Stomach (tissue), 9 donors: Measurements from ENCODE around the gene RPIA. TPM values are rescaled to one million over a fixed set of nuclear protein-coding genes. Genes with fewer than 3 reads are reported as not detected.

Experiments
- DNase-seq, 2 donors: peaks; one replicate each; pipeline versions ENCODE4 v3.0.0 to v3.0.0-alpha.2; 2013 to 2019
- H3K27ac ChIP-seq, 5 donors: fragments of 200-600 bp in 4 of 5; sonication (generic) in 4 of 5; one replicate each; pipeline ENCODE4 v1.5.1; 2013 to 2019; ENCODE audit warnings: mild to moderate bottlenecking in 1 of 5, moderate library complexity in 1 of 5
- H3K27me3 ChIP-seq, 3 donors: fragments of 200-600 bp; sonication (generic); one replicate each; pipeline ENCODE4 v1.5.1; 2017 to 2019; ENCODE audit warnings: mixed run types in 1 of 3
- H3K36me3 ChIP-seq, 4 donors: fragments of 200-600 bp; sonication (generic); 1 replicate in 3 of 4; 2 replicates in 1 of 4; pipeline ENCODE4 v1.5.1; 2016 to 2019
- H3K4me1 ChIP-seq, 4 donors: fragments of 200-600 bp; sonication (generic); one replicate each; pipeline ENCODE4 v1.5.1; 2016 to 2019
- H3K4me3 ChIP-seq, 4 donors: fragments of 200-600 bp; sonication (generic) in 3 of 4; one replicate each; pipeline ENCODE4 v1.5.1; 2016 to 2019; ENCODE audit warnings: mild to moderate bottlenecking in 1 of 4
- H3K9me3 ChIP-seq, 4 donors: fragments of 200-600 bp; sonication (generic); one replicate each; pipeline ENCODE4 v1.5.1; 2016 to 2019
- EP300 ChIP-seq: sonication (generic); formaldehyde crosslinking; IDR thresholded peaks from one replicate; pipeline ENCODE4 v1.6.1; 2017; ENCODE audit warnings: antibody characterized with exemption
- POLR2A ChIP-seq, 4 donors: fragments of 450-650 bp; IDR thresholded peaks; one replicate each; pipeline ENCODE4 v1.6.1; 2016; ENCODE audit warnings: antibody characterized with exemption in 4 of 4, control low read depth in 2 of 4, mild to moderate bottlenecking in 1 of 4, moderate library complexity in 1 of 4
- POLR2AphosphoS5 ChIP-seq, 3 donors: sonication (generic); formaldehyde crosslinking; IDR thresholded peaks; one replicate each; pipeline ENCODE4 v1.6.1; 2016; ENCODE audit warnings: antibody characterized with exemption in 3 of 3
- WGBS, 5 donors: extraction: QIAGEN DNeasy Blood & Tissue Kit in 3 of 5; methylation state at CpG; one replicate each; pipeline versions ENCODE4 v1.1.5 to v1.1.7; 2013 to 2018; 5-methylcytosine and 5-hydroxymethylcytosine counted together
- intact Hi-C: fragments of 100-400 bp; cut with DNase I; formaldehyde crosslinking; loops from one replicate; pipeline ENCODE4 v1.15.1; 2023; ENCODE audit warnings: low total_unique reads
- polyA plus RNA-seq, 3 donors: library from polyadenylated mRNA; stranded (reverse); fragments of 200-250 nt; gene quantifications; one replicate each; pipeline ENCODE4 v1.2.3, GENCODE V29; 2013
- total RNA-seq, 5 donors: library from RNA; depleted of rRNA; stranded (reverse); fragments of >200 nt; gene quantifications; one replicate each; pipeline versions ENCODE4 v1.1.0 to v1.2.3, GENCODE V29; 2014 to 2016
- TF ChIP-seq, protein P1 (sequence below), 7 experiments: fragments of 450-650 bp in 4 of 7; fragments of 200-600 bp in 3 of 7; sonication (generic) in 3 of 7; IDR thresholded peaks; one replicate each; pipeline ENCODE4 v1.5.1; 2016 to 2019; ENCODE audit warnings: antibody characterized with exemption in 7 of 7, control low read depth in 2 of 7, mild to moderate bottlenecking in 1 of 7
- donor health status: healthy with polysubstance abuse.
- donor health status: Bipolar disorder and iron deficiency.
- donor health status: healthy.

The RPIA gene
- total and polyA plus RNA-seq, 8 donors = 1.2 to 68.3 (median 15.8) TPM

DNA sequence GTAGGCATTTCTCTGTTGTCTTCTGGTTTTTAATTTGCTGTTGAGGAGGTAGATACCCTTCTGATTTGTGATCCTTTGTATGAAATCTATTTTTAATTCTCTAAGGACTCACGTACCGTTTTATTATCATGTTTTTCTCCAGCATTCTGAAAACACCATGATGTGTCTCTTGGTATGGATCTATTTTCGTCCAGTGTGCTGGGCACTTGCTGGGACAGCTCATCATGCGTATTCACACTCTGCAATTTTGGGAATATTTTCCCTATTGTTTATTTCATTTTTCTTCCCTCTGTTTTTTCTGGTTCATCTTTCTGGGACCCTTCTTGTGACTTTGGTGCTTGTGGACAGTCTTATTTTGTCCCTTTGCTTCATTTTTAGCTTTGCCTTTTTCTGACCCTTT is 21.9 kb downstream of the RPIA start:
- H3K4me1 ChIP-seq = peaks cover 0 to 35% (median 4%) of the 10 kb centered on the region in 4 donors
- H3K27me3 ChIP-seq = no peaks in the 10 kb centered on the region
- DNase-seq = no peak
- no peaks in the 10 kb centered on the region for H3K9me3 ChIP-seq
- H3K36me3 ChIP-seq = no peaks in the 10 kb centered on the region
- 95 to 99% (median 97%) methylated on average over 4 of the region's 4 CpGs for WGBS, 5 donors
- intact Hi-C loops = no loop called here
- no peak overlapping the region for H3K27ac ChIP-seq
- H3K4me3 ChIP-seq = no peak overlapping the region
- TF ChIP-seq EP300 = no peak
- TF ChIP-seq, protein P1, sequence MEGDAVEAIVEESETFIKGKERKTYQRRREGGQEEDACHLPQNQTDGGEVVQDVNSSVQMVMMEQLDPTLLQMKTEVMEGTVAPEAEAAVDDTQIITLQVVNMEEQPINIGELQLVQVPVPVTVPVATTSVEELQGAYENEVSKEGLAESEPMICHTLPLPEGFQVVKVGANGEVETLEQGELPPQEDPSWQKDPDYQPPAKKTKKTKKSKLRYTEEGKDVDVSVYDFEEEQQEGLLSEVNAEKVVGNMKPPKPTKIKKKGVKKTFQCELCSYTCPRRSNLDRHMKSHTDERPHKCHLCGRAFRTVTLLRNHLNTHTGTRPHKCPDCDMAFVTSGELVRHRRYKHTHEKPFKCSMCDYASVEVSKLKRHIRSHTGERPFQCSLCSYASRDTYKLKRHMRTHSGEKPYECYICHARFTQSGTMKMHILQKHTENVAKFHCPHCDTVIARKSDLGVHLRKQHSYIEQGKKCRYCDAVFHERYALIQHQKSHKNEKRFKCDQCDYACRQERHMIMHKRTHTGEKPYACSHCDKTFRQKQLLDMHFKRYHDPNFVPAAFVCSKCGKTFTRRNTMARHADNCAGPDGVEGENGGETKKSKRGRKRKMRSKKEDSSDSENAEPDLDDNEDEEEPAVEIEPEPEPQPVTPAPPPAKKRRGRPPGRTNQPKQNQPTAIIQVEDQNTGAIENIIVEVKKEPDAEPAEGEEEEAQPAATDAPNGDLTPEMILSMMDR (IDR thresholded peaks at IDR 0.05) = no peak
- TF ChIP-seq POLR2AphosphoS5 (IDR thresholded peaks at IDR 0.05) = no peak
- no peak for TF ChIP-seq POLR2A (IDR thresholded peaks at IDR 0.05)

DNA sequence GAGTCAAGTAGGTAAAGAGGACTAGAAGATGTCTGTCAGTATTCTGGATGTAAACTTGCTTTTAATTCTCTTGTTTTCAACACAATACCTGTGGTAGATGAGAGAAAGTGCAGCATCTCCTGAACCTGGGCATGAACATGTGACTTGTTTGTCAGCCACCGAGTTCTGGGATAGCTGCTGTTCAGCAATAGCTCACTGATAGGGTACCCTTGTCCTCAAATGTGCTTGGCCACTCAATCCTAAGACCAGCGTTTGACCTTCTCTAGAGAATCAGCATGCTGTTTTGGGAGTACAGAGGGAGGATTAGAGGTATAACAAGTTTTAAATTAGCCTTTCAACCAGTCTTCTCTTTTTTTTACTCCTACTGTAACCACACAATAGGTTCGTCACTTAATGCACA is 23.2 kb downstream of the RPIA start:
- Histone ChIP-seq H3K36me3 (no peaks in the 10 kb centered on the region), H3K9me3 (no peaks in the 10 kb centered on the region), H3K4me1 (peaks cover 0 to 25% (median 3%) of the 10 kb centered on the region in 4 donors), H3K27ac (no peak overlapping the region), H3K4me3 (no peak overlapping the region), H3K27me3 (no peaks in the 10 kb centered on the region)
- no peak for DNase-seq
- WGBS, 5 donors = 87 to 93% (median 92%) methylated on average over 3 of the region's 3 CpGs
- TF ChIP-seq POLR2A (IDR thresholded peaks at IDR 0.05) (no peak), POLR2AphosphoS5 (IDR thresholded peaks at IDR 0.05) (no peak), EP300 (no peak)
- TF ChIP-seq, protein P1 (IDR thresholded peaks at IDR 0.05) = no peak
- intact Hi-C loops = no loop called here

DNA sequence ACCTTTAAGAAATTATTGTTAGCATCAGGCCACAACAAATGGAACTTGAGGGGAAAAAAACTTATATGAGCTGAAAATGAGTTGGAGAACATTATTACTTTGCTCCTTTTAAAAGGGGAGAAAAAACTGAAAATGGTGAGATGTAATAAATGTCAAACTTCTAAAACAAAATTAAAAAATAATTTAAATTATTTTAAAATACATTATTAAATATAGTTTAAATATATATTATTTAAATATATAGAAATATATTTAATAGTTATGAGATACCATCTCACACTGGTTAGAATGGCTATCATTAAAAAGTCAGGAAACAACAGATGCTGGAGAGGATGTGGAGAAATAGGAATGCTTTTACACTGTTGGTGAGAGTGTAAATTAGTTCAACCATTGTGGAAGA is 28.9 kb downstream of the RPIA start:
- Histone ChIP-seq H3K27me3 (no peaks in the 10 kb centered on the region), H3K9me3 (no peaks in the 10 kb centered on the region), H3K27ac (no peak overlapping the region), H3K4me3 (no peak overlapping the region), H3K4me1 (peaks cover 0 to 25% (median 14%) of the 10 kb centered on the region in 4 donors), H3K36me3 (no peaks in the 10 kb centered on the region)
- intact Hi-C loops = no loop called here
- TF ChIP-seq, protein P1 (IDR thresholded peaks at IDR 0.05) = no peak
- TF ChIP-seq POLR2AphosphoS5 (IDR thresholded peaks at IDR 0.05) (no peak), EP300 (no peak), POLR2A (IDR thresholded peaks at IDR 0.05) (no peak)
- no peak for DNase-seq

DNA sequence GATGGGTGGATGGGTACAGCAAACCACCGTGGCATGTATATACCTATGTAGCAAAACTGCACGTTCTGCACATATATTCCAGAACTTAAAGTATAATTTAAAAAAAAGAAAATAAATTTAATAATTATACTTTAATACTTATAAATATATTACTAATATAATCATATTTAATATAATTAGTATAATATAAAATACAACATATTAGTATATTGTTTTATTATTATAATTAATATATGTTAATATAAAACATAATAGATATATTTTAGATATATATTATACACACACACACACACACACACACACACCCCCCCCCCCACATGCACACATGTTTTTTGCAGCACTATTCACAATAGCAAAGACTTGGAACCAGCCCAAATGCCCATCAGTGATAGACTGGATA is 29.8 kb downstream of the RPIA start:
- Histone ChIP-seq H3K9me3 (no peaks in the 10 kb centered on the region), H3K27me3 (no peaks in the 10 kb centered on the region), H3K4me3 (no peak overlapping the region), H3K27ac (no peak overlapping the region), H3K36me3 (no peaks in the 10 kb centered on the region), H3K4me1 (peaks cover 0 to 22% (median 16%) of the 10 kb centered on the region in 4 donors)
- WGBS, 5 donors = 94 to 100% (median 100%) methylated on average over 2 of the region's 2 CpGs
- TF ChIP-seq EP300 = no peak
- TF ChIP-seq POLR2A (IDR thresholded peaks at IDR 0.05) = no peak
- TF ChIP-seq, protein P1 (IDR thresholded peaks at IDR 0.05) = no peak
- no peak for TF ChIP-seq POLR2AphosphoS5 (IDR thresholded peaks at IDR 0.05)
- intact Hi-C loops = no loop called here
- DNase-seq = no peak
